Bronchial epithelial cell (primary cell): ENCODE results near the gene ELF5. TPM values are rescaled to one million over a fixed set of nuclear protein-coding genes. Genes with fewer than 3 reads are reported as not detected.

Experiments
- DNase-seq: peaks from one replicate; pipeline ENCODE4 v3.0.0-alpha.2; 2010; ENCODE audit warnings: low read depth
- FAIRE-seq: peaks from 2 replicates; lab custom pipeline; 2011; peaks lifted over from hg19 to GRCh38; lab: Jason Lieb, UNC
- H3K27me3 ChIP-seq: 2 replicates; pipeline ENCODE4 v1.5.1; 2011; ENCODE audit warnings: low read length; ENCODE audit not compliant: control insufficient read depth, insufficient read depth
- H3K36me3 ChIP-seq: 2 replicates; pipeline ENCODE4 v1.5.1; 2011; ENCODE audit warnings: low read length; ENCODE audit not compliant: control insufficient read depth, insufficient read depth
- H3K4me3 ChIP-seq: 2 replicates; pipeline ENCODE4 v1.5.1; 2011; ENCODE audit warnings: mild to moderate bottlenecking, low read depth, low read length, control low read depth
- total RNA-seq: library from RNA; depleted of rRNA; stranded (reverse); fragments of >200 nt; gene quantifications from 2 replicates; pipeline ENCODE4 v1.2.1, GENCODE V29; 2014
- TF ChIP-seq, protein P1 (sequence below): IDR thresholded peaks from 2 replicates; pipeline ENCODE4 v1.5.1; 2011; ENCODE audit warnings: mild to moderate bottlenecking, moderate library complexity, low read length, control low read depth, inconsistent platforms; ENCODE audit not compliant: insufficient read depth, severe bottlenecking

Gene ELF5
- total RNA-seq, 1 donor from 2014 or later = 0.53 TPM

DNA sequence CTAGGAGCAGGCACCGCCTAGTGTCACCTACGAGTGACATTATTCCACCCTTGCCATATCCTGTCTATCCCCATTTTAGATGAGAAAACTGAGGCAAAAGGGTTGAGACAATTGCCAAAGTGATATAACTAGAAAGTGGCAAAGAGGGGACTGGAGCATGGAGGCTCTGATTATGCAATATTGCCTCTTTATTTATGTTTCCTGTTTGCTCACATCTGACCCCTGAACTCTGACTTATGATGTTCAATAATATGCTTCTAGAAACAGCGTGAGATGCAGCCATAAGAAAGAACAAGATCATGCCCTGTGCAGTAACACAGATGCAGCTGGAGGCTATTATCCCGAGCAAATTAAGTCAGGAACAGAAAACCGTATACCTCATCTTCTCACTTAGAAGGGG lies 7.7 kb downstream of the ELF5 start:
- no peak overlapping the region for H3K4me3 ChIP-seq
- FAIRE-seq = no peak

DNA sequence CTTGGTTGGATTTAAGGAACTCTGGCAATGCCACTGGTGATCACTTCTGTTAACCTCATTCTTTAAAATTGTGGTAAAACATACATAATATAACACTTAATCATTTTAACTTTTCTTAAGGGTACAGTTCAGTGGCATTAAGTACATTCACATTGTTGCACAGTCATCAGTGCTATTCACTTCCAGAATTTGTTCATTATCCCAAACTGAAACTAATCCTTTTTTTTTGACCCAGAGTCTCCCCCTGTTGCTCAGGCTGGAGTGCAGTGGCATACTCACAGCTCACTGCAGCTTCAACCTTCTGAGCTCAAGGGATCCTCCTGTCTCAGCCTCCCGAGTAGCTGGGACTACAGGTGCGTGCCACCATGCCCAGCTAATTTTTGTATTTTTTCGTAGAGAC lies 10.6 kb downstream of the ELF5 start:
- no peak for DNase-seq
- TF ChIP-seq, protein P1, sequence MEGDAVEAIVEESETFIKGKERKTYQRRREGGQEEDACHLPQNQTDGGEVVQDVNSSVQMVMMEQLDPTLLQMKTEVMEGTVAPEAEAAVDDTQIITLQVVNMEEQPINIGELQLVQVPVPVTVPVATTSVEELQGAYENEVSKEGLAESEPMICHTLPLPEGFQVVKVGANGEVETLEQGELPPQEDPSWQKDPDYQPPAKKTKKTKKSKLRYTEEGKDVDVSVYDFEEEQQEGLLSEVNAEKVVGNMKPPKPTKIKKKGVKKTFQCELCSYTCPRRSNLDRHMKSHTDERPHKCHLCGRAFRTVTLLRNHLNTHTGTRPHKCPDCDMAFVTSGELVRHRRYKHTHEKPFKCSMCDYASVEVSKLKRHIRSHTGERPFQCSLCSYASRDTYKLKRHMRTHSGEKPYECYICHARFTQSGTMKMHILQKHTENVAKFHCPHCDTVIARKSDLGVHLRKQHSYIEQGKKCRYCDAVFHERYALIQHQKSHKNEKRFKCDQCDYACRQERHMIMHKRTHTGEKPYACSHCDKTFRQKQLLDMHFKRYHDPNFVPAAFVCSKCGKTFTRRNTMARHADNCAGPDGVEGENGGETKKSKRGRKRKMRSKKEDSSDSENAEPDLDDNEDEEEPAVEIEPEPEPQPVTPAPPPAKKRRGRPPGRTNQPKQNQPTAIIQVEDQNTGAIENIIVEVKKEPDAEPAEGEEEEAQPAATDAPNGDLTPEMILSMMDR = no peak
- Histone ChIP-seq H3K27me3 (no peaks in the 10 kb centered on the region), H3K4me3 (no peak overlapping the region), H3K36me3 (no peaks in the 10 kb centered on the region)
- no peak for FAIRE-seq

More for the DNA sequence above, 7.7 kb downstream of the ELF5 start:
- TF ChIP-seq, protein P1 = no peak
- Histone ChIP-seq H3K36me3 (no peaks in the 10 kb centered on the region), H3K27me3 (no peaks in the 10 kb centered on the region)
- DNase-seq = no peak

DNA sequence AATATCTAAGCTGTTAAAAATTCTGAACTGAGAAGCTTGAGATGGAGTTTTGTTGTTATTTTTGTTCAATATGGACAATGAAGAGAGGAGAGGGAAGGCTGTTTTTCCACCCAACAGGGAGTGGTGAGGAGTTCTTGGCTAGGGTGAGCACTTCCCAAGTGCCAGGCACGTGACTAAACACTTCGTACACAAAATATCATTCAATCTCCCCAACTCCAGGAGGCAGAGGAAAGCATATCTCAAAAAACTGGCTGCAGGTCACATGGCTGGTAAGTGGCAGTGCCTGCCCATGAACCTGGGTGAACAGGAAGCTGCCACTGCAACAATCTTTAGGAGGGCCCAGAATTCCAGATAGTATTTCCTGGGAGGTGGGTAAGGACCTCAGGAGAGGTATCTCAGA lies 11.6 kb downstream of the ELF5 start:
- no peaks in the 10 kb centered on the region for H3K36me3 ChIP-seq
- no peaks in the 10 kb centered on the region for H3K27me3 ChIP-seq
- TF ChIP-seq, protein P1 = no peak
- no peak overlapping the region for H3K4me3 ChIP-seq
- FAIRE-seq (no peak), DNase-seq (no peak)

DNA sequence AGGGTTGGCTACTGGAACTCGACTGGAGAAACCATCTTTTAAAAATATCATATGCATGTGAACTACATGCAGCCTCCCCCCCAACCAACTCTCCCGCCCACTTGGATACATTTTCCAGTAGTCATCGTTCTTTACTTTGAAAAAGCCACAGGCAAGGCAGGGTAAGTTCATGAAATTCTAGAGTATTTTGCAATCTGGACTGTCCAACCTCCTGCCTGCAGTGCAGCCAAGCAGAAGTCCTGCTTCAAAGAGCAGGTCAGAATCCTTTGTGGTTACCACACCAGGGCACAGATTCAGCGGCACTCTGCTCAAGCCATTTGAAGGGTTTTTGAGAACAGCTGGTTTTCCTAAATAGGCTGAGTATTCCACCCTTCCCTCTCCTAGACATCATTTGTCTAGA lies 12.1 kb downstream of the ELF5 start:
- FAIRE-seq (no peak), DNase-seq (peak; percentile 55)
- TF ChIP-seq, protein P1 = no peak
- Histone ChIP-seq H3K27me3 (no peaks in the 10 kb centered on the region), H3K36me3 (no peaks in the 10 kb centered on the region), H3K4me3 (no peak overlapping the region)

DNA sequence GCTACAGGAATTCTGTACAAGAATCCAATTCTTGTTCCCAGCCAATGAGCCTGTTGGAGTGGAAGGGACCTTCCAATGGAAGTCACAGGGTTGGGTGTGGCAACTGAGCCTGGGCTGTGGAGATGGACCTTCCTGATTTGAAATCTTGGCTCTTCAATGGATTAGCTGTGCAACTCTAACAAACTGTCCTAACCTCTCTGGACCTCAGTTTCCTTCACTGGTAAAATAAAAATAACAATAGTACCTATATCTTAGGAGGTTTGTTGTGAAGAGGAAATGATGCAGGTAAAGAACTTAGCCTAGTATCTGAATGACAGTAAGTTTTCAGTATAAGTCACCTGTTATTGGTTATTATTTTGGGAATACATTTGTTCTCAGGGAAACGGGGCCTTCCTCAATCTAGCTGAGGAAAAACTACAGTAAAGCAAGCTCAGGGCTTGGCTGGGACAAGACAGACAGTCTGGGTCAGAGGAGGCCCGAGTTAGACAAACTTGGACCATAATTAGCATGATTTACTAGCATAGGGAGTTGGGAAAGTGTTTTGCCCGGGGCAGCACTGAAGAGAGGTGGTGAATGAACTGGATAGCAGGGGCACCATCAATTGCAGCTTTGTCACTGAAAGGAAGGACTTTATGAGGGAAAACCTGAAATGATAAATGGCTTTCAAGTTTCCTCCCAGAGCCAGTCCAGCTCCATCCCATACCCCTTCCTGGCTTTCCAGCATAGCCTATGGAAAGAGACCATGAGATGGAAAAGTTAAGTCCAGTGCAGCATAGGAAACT lies 13.7 kb downstream of the ELF5 start:
- Histone ChIP-seq H3K36me3 (no peaks in the 10 kb centered on the region), H3K4me3 (no peak overlapping the region), H3K27me3 (no peaks in the 10 kb centered on the region)
- FAIRE-seq (no peak), DNase-seq (no peak)
- TF ChIP-seq, protein P1 = no peak

DNA sequence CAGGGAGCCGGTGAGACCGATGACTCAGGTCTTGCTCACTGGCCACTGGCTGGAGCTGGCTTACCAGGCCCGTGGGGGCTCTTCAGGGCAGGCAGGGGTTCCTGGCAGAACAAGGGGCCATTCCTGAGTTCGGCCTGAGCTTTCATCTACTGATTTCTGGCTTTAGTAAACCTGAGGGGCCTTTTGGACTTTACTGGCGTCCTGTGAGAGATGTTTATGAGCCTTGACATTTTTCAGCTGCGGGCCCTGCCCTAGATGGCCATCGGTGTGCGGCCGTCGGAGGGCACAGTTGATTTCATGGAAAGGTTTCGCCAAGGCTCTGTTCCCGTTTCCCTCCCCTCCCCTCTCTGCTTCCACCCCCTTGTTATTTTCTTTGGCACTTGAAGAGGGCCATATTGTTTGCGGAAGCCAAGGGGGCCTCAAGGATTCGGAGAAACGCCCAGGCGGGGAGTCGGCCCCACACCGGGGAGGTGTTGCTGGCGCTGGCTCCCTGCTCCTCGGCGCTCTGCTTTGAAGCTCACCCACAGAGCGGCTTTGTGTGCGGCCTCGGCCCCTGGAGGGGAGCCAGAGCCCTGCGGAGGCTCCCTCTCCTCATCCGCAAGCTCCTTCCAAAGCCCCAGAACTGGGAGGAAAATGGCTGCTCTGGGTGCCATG lies 17.7 kb downstream of the ELF5 start:
- no peak overlapping the region for H3K4me3 ChIP-seq
- FAIRE-seq (no peak), DNase-seq (peak; percentile 79)
- H3K36me3 ChIP-seq = no peaks in the 10 kb centered on the region
- no peaks in the 10 kb centered on the region for H3K27me3 ChIP-seq
- TF ChIP-seq, protein P1 = no peak
